ENCODE data around the gene EIF1AD. TPM values are rescaled to one million over a fixed set of nuclear protein-coding genes. Genes with fewer than 3 reads are reported as not detected.

Gene EIF1AD
- total RNA-seq, 3 donors from 2014 or later: 31.0 to 33.1 (median 31.0) TPM

DNA sequence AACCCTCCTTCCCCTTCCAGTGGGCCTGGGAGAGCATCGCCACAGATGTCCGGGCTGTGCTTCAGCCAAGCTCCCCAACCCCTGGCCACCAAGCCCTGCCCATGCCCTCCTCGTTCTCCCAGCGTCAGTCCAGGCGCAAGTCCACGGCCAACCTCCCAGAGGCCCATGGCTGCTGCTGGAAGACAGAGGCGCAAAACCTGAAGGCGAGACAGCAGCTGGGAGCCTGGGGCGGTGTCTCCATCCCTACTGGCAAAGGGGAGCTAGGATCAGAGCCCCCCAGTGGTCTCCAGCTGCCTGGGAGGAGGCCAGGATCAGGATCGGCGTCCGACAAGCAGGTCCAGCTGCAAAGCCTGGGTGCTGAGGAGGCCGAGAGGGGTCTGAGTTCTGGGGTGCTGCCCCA is 54.8 kb downstream of the EIF1AD start:
- no peak overlapping the region for H3K4me3 ChIP-seq
- H3K27ac ChIP-seq: no peak overlapping the region
- TF ChIP-seq POLR2A (IDR thresholded peaks at IDR 0.05) (no peak), POLR2AphosphoS5 (IDR thresholded peaks at IDR 0.05) (no peak)
- TF ChIP-seq, protein P1, sequence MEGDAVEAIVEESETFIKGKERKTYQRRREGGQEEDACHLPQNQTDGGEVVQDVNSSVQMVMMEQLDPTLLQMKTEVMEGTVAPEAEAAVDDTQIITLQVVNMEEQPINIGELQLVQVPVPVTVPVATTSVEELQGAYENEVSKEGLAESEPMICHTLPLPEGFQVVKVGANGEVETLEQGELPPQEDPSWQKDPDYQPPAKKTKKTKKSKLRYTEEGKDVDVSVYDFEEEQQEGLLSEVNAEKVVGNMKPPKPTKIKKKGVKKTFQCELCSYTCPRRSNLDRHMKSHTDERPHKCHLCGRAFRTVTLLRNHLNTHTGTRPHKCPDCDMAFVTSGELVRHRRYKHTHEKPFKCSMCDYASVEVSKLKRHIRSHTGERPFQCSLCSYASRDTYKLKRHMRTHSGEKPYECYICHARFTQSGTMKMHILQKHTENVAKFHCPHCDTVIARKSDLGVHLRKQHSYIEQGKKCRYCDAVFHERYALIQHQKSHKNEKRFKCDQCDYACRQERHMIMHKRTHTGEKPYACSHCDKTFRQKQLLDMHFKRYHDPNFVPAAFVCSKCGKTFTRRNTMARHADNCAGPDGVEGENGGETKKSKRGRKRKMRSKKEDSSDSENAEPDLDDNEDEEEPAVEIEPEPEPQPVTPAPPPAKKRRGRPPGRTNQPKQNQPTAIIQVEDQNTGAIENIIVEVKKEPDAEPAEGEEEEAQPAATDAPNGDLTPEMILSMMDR (IDR thresholded peaks at IDR 0.05): no peak
- peaks cover 0 to 5% of the 10 kb centered on the region in 2 donors for H3K27me3 ChIP-seq
- H3K36me3 ChIP-seq: no peaks in the 10 kb centered on the region
- no peaks in the 10 kb centered on the region for H3K4me1 ChIP-seq
- intact Hi-C loops (cut with DNase I; ENCODE audit: low total_unique reads): no loop called here
- no peaks in the 10 kb centered on the region for H3K9me3 ChIP-seq
- no peak for DNase-seq (ENCODE audit: low spot score in 2 of 2)

DNA sequence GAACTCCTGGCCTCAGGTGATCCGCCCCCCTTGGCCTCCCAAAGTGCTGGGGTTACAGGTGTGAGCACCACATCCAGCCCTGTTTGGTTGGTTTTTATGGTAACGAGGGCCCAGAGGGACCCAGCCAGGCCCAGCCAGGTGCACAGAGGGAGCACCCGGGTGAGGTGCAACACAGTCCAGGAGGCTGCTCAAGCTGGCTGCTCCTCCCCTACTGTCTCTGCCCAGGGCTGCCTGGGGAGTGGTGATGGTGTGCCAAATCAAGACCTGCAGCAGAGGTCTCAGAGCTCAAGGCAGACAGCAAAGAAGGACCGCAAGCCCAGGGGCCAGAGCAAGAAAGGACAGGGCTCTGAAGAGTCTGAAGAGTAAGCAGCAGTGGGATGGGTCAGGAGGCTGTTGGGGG is 55.3 kb downstream of the EIF1AD start:
- H3K9me3 ChIP-seq: no peaks in the 10 kb centered on the region
- no peaks in the 10 kb centered on the region for H3K4me1 ChIP-seq
- H3K4me3 ChIP-seq: no peak overlapping the region
- intact Hi-C loops (cut with DNase I; ENCODE audit: low total_unique reads): no loop called here
- no peak for DNase-seq (ENCODE audit: low spot score in 2 of 2)
- H3K36me3 ChIP-seq: no peaks in the 10 kb centered on the region
- TF ChIP-seq, protein P1 (IDR thresholded peaks at IDR 0.05): no peak
- TF ChIP-seq POLR2AphosphoS5 (IDR thresholded peaks at IDR 0.05) (no peak), POLR2A (IDR thresholded peaks at IDR 0.05) (no peak)
- no peak overlapping the region for H3K27ac ChIP-seq
- H3K27me3 ChIP-seq: peaks cover 0 to 5% of the 10 kb centered on the region in 2 donors

Other genes with a start within 250 kb of the EIF1AD start
- gene AP5B1, start 221.2 kb downstream of the EIF1AD start, total RNA-seq: 10 to 100 TPM; 15.5 to 19.3 (median 17.6) TPM
- gene OVOL1, start 215.1 kb downstream of the EIF1AD start, total RNA-seq: 1 to 10 TPM in 2 of 3 donors, not detected in 1; 3.6 to 5.1 TPM
- 1 to 10 TPM in 1 of 3 donors, under 1 TPM in 2; 0.15 to 2.3 (median 0.48) TPM for gene SNX32, start 168.2 kb downstream of the EIF1AD start, total RNA-seq
- gene CFL1, start 144.0 kb downstream of the EIF1AD start, total RNA-seq: 100 to 1,000 TPM; 407 to 564 (median 453) TPM
- 10 to 100 TPM; 29.8 to 44.6 (median 42.9) TPM for gene MUS81, start 141.7 kb downstream of the EIF1AD start, total RNA-seq
- 10 to 100 TPM; 34.5 to 75.0 (median 57.0) TPM for gene EFEMP2, start 129.4 kb downstream of the EIF1AD start, total RNA-seq
- 1 to 10 TPM; 1.6 to 4.0 (median 1.9) TPM for gene CTSW, start 122.3 kb downstream of the EIF1AD start, total RNA-seq
- 10 to 100 TPM; 51.2 to 68.5 (median 51.7) TPM for gene FIBP, start 113.7 kb downstream of the EIF1AD start, total RNA-seq
- 10 to 100 TPM; 30.3 to 91.1 (median 41.9) TPM for gene CCDC85B, start 111.5 kb downstream of the EIF1AD start, total RNA-seq
- gene FOSL1, start 101.8 kb downstream of the EIF1AD start, total RNA-seq: 10 to 100 TPM in 1 of 3 donors, 1 to 10 TPM in 2; 2.4 to 17.0 (median 7.2) TPM
- gene C11orf68, start 83.1 kb downstream of the EIF1AD start, total RNA-seq: 10 to 100 TPM; 16.7 to 20.3 (median 19.7) TPM
- gene DRAP1, start 82.7 kb downstream of the EIF1AD start, total RNA-seq: 10 to 100 TPM; 50.1 to 64.5 (median 51.5) TPM
- not detected for gene TSGA10IP, start 56.7 kb downstream of the EIF1AD start, total RNA-seq
- 10 to 100 TPM; 55.2 to 68.5 (median 55.9) TPM for gene SART1, start 40.4 kb downstream of the EIF1AD start, total RNA-seq
- 10 to 100 TPM; 15.7 to 42.0 (median 37.4) TPM for gene BANF1, start 346 bp upstream of the EIF1AD start, total RNA-seq
- under 1 TPM in 2 of 3 donors, not detected in 1; 0.59 to 0.98 TPM for gene CST6, start 9.9 kb upstream of the EIF1AD start, total RNA-seq
- gene CATSPER1, start 24.3 kb upstream of the EIF1AD start, total RNA-seq: 1 to 10 TPM in 1 of 3 donors, under 1 TPM in 1, not detected in 1; 0.32 to 1.3 TPM
- gene GAL3ST3, start 47.0 kb upstream of the EIF1AD start, total RNA-seq: under 1 TPM in 1 of 3 donors, not detected in 2; 0.29 TPM
- 100 to 1,000 TPM; 144 to 163 (median 154) TPM for gene SF3B2, start 50.2 kb upstream of the EIF1AD start, total RNA-seq
- 10 to 100 TPM; 37.9 to 40.6 (median 38.6) TPM for gene PACS1, start 68.1 kb upstream of the EIF1AD start, total RNA-seq

All from breast epithelium (tissue), 4 donors.